ENCODE data around the gene NCOA5.
A peak's percentile ranks its signal among the peaks of the same experiment; 100 is the strongest.
"Not testable (repeated sequence)": the region's sequence is repeated elsewhere in the genome, so short reads cannot be mapped to it uniquely, and the experiment has no call there.

NCOA5 gene

DNA sequence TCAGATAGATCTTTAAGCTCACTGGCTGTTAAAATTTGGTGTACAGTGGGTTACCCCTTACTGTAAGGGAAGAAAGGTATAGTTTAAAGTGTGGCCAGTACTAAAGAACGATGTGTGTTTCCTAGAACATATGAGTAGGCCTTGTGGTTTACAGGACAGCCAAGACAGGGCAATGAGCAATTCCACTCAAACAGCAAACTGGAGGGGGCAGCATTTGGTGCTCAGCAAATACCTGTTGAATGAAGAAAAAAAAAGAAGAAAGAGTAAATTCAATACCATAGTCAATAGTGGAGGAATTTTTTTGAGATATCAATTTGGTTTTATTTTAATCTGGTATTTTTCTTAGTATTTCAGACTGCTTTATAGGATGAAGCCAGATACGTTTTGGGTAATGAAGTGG is 3.8 kb upstream of the NCOA5 start:
- DNase-seq (ENCODE audit: extremely low read depth in 1 of 2, low read depth in 1 of 2): no peak

DNA sequence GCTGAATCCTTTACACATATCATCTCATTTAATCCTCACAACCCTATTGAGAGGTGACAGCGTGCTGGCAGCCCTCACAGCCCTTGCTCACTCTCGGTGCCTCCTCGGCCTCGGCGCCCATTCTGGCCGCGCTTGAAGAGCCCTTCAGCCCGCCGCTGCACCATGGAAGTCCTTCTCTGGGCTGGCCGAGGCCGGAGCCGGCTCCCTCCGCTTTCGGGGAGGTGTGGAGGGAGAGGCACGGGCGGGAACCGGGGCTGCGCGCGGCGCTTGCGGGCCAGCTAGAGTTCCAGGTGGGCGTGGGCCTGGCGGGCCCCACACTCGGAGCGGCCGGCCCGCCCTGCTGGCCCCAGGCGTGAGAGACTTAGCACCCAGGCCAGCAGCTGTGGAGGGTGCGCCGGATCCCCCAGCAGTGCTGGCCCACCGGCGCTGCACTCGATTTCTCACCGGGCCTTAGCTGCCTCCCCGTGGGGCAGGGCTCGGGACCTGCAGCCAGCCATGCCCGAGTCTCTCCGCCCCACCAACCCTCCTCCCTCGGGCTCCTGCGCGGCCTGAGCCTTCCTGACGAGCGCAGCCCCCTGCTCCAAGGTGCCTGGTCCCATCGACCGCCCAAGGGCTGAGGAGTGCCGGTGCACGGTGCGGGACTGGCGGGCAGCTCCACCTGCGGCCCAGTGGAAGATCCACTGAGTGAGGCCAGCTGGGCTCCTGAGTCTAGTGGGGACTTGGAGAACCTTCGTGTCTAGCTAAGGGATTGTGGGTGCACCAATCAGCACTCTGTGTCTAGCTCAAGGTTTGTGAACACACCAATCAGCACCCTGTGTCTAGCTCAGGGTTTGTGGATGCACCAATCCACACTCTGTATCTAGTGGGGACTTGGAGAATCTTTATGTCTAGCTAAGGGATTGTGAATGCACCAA is 2.1 kb upstream of the NCOA5 start:
- not testable (repeated sequence) for DNase-seq (ENCODE audit: extremely low read depth in 1 of 2, low read depth in 1 of 2)

DNA sequence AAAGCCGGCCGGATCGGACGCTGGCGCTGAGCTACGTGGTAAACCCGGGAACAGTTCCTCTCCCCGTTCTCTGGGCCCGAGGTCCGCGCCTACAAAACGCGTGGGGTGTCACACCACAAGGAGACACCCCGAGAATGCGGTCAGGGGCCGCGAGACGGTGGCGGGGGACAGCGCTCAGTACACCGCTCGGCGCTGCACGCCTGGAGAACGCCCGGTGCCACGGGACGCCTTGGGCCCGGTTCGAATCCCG is 670 bp downstream of the NCOA5 start:
- DNase-seq (ENCODE audit: extremely low read depth in 1 of 2, low read depth in 1 of 2): peak in 1 of 2 donors; percentile 35

DNA sequence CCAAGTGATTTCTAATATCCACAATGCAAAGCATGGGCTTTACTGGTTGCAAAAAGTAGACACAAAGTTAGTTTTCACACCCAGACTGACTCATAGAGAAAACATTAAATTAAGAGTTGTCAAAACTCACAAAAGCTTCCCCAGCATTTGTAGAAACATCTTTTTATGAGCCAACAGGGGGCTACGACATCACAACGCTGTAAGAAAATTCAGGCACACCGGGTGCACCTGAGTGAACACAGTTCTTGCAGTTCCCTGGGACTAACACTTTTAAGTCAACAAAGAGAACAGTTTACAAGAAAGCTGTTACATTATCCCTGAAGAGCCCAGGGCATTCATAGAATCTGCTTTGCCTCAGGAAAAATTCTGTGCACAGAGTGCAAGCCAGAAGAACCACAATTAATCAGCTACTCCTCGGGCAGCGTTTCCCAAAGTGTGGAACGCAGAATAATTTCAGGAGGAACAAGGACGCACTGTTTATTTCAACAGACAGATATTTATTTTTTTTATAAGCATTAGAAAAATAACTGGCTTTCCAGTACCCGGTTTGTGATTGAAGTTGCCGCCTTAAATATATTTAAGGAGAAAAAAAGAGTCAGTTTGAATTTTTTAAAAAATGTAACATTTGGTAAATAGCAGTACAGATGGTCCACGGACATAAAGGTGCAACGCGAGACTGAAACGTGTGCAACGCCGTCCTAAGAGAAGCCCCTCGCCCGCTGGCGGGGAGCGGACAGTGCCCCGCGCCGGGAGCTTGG is 1.2 kb downstream of the NCOA5 start:
- no peak for DNase-seq (ENCODE audit: extremely low read depth in 1 of 2, low read depth in 1 of 2)

DNA sequence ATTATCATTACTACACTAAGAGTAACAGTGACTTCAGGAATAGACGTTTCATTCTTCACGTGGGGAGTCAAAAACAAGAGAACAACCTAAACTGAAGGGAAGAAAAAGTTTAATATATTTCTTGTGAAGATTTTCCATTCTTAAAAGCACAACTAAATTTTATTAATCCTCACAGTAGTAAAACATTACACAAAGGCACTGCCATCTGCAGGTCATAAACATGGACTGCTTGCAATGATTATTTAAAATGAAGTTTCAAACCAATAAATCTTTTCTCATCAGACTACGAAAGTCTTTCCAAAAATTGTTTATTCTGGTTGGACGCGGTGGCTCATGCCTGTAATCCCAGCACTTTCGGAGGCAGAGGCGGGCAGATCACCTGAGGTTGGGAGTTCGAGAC is 2.6 kb downstream of the NCOA5 start:
- DNase-seq (ENCODE audit: extremely low read depth in 1 of 2, low read depth in 1 of 2): no peak

DNA sequence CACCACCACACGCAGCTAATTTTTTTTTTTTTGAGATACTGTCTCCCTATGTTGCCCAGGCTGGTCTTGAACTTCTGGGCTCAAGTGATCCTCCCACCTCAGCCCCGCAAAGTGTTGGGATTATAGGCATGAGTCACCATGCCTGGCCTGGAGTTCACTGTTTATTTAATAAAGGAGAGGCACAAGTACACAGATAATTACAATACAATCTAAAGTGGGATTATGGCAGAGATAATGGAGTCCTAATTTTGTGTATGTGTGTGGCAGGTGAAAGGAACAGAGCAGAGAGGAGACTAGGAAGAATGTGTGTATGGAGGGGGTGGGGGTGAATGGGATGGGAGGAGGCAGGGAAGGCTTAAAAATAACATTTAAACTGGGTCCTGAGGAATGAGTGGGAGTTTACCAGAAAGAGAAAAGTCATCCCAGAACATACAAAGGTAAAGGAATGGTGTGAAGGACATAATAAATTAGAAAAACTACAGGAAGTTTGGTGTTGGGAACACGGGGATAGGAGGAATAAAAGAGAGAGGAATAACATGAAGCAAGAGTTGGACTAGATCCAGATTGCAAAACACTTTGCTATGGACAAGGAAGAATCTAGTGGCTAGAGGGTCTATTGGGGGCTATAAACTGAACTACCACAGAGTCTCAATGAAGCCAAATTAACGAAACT is 4.4 kb downstream of the NCOA5 start:
- DNase-seq (ENCODE audit: extremely low read depth in 1 of 2, low read depth in 1 of 2): no peak

DNA sequence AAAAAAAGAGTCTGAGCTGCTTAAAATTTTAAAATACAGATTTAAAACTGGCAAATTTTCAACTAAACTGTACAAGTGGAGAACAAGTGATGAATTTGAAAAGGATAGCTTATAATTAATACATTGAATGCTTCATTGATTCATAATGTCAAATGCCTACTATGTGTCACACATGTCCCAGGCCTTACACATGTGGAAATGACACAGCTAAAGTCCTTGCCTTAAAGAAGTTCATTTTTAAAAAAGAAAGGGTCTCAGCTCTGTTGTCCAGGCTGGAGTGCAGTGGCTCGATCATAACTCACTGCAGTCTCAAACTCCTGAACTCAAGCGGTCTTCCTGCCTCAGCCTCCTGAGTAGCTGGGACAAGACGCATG is 5.0 kb downstream of the NCOA5 start:
- no peak for DNase-seq (ENCODE audit: extremely low read depth in 1 of 2, low read depth in 1 of 2)

DNA sequence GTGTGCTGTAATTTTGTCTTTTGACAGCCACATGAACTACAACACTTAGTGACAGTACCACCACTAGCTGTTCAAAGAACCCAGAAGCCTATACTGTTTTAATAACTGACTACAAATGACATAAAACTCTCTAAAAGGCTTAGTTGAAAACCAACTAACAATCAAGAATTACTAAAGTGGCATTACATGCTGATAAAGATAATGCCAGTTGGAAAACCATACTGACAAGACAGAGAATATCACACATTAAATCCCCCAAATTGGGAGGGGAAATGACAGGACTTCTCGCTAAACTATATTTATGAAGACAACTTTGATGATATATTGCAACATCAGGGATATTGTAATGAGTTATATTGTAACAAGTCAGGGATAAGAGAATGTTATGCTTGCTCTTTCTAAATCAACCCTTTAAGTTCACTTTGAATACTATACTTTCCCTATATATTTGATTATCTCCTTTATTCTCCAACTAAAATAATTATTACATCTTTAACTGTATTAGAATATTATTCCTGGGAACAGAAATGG is 6.2 kb downstream of the NCOA5 start:
- DNase-seq (ENCODE audit: extremely low read depth in 1 of 2, low read depth in 1 of 2): no peak

DNA sequence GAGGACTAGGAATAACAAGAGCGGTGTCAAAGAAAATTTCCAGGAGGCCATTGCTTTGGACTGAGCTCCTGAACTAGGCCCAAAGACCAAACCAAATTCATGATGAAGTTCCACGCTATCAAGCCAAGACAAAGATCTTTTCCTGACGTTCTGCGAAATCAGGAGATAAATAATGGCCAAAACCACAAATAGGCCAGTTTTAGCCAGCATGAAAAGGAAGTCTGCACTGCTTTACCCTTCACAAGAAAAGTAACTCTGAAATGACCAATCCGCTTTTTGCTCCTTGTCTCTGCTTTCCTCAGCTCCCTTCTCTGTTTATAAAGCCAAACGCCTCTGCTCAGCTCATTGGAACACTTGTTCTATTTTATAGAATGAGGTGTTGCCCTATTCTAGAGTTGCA is 6.7 kb downstream of the NCOA5 start:
- DNase-seq (ENCODE audit: extremely low read depth in 1 of 2, low read depth in 1 of 2): no peak

DNA sequence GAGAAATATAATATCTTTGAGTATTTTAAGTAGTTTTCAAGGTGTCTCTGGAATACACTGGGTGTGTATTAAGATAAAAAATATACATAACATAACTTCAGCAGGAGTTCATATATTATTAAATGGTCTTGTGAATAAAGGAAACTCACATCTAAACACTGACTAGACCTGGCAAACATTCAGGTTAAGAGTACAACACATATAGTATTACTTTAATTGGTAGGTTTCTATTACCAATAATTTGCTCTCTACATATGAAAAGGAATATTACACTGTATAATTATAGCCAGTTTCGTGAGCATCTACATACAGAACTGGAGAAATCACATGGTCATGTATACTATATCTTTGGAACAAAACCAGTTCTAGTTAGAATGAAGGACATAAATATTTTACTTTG is 8.7 kb downstream of the NCOA5 start:
- no peak for DNase-seq (ENCODE audit: extremely low read depth in 1 of 2, low read depth in 1 of 2)

DNA sequence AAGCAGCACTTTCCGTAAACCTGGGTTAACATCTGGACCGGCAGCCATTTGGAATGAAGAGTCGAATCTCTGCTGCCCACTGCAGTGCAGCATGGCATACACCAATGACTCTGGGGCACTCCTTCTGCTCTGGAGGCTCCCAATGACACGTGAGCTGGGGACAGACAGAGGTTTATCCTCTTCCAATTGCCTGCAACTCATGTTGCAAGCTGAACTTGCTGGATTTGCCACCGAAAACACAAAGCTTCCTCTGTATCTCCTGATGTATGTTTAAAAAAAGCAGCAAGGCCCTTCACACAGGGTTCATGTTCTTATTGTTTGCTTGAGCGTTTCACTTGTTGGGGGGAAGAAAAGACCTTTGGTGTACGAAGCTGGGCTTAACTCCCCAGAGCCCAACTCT is 10.8 kb downstream of the NCOA5 start:
- DNase-seq (ENCODE audit: extremely low read depth in 1 of 2, low read depth in 1 of 2): no peak

DNA sequence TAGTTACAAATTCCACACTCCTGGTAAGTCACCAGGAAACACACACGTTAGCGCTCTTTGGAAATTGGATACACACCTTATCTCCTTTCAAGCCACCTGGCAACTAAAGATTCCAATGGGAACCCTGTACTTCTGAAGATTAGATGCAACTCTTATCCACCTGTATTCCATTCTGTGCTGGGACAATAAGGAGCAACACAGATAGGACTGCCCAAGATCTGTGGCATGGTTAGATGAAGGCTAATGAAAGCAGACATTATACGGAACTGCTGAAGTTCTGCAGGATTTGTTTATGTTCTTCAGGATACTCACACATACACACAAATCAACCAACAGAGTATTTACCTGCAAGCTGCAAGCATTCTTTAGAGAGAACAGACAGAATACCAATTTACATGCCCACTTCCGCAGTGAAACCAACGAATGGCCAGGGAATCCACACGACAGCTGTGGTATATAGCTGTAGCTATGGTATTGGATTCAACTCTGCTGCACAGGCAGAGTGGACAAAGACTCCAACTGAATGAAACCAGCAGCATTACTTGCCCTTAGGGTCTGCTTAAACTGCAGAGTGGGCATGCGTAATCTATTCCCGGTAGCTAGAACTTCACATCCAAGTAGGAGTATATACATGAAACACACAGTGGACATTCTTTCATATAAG is 12.0 kb downstream of the NCOA5 start:
- no peak for DNase-seq (ENCODE audit: extremely low read depth in 1 of 2, low read depth in 1 of 2)

DNA sequence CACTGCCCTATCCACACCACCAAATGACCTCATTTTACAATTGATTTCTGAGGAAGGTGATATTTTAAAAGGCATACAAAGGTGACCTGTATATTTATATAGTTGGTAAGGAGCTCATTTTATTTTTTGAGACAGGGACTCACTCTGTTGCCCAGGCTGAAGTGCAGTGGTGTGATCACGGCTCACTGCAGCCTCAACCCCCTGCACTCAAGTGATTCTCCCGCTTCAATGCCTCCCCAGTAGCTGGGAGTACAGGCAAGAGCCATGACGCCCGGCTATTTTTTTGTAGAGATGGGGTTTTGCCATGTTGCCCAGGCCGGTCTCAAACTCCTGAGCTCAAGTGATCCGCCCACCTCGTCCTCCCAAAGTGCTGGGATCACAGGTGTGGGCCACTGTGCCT is 13.0 kb downstream of the NCOA5 start:
- DNase-seq (ENCODE audit: extremely low read depth in 1 of 2, low read depth in 1 of 2): no peak

DNA sequence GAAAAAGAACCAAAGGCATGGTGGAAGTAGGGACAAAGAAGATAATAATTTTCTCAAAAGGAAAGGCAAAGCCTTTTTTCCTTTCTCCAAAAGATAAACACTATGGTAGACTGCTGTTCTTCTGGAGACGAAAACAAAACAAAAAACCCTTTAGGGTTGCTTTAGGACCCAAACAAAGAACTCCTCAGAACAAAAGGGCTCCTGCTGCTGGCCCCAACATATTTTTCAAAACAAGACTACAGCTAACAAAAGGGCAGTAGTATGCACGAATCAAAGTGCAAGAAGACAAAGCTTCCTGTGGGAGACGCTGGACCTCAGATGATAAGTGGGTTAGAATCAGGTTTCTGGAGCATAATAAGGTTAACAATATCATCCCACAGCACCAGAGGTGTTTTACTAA is 15.8 kb downstream of the NCOA5 start:
- no peak for DNase-seq (ENCODE audit: extremely low read depth in 1 of 2, low read depth in 1 of 2)

DNA sequence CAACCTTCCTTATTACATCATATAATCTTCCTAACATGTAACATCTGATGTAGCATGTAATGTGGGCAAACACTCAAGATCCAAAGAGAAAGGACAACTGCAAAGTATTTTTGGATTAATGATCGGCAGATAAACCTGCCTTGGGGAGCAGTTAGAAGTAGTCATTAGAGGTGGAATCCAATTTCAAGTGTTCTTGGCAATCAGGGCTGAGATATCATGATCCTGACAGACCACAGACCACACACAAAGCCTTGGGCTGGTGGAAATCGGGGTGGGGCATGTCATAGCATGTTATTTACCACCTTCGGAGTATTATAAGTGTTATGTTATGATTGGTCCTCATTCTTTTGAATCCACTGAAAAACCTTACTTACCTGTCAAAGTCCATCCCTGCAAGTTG is 16.3 kb downstream of the NCOA5 start:
- DNase-seq (ENCODE audit: extremely low read depth in 1 of 2, low read depth in 1 of 2): no peak

DNA sequence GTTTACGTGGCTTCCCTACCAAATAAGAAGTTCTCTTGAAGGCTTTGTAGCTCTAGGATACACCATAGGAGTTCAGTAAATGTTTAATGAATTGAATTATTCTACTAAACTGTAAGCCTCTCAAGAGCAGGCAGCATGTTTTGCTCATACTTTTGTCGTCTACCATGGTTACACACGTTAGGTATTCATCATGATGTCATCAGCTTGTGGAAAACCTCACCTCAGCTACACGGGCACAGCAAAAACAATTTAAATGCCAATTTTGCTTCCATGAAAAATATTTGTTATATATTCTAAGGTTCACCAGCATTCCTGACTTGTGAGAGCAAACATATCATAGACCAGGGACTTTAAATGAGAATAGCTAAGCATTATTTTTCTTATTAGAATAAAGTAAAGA is 16.7 kb downstream of the NCOA5 start:
- no peak for DNase-seq (ENCODE audit: extremely low read depth in 1 of 2, low read depth in 1 of 2)

DNA sequence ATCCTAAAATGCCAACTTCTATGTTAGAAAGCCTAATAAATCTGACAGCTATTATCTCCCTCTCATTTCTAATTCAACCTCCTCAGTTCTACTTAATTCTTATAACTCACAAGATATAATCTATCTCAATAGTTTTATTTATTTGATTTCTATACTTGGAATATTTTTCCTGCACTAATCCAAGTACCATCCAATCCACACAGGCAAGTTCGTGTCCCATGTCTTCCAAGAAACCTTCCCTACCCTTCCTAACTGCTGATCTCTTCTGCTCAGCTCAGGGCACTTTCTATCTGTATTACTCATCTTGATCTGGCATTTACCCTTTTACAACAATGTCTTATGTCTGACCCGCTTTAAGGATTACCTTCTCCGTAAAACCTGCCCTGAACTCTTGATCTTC is 18.2 kb downstream of the NCOA5 start:
- no peak for DNase-seq (ENCODE audit: extremely low read depth in 1 of 2, low read depth in 1 of 2)

DNA sequence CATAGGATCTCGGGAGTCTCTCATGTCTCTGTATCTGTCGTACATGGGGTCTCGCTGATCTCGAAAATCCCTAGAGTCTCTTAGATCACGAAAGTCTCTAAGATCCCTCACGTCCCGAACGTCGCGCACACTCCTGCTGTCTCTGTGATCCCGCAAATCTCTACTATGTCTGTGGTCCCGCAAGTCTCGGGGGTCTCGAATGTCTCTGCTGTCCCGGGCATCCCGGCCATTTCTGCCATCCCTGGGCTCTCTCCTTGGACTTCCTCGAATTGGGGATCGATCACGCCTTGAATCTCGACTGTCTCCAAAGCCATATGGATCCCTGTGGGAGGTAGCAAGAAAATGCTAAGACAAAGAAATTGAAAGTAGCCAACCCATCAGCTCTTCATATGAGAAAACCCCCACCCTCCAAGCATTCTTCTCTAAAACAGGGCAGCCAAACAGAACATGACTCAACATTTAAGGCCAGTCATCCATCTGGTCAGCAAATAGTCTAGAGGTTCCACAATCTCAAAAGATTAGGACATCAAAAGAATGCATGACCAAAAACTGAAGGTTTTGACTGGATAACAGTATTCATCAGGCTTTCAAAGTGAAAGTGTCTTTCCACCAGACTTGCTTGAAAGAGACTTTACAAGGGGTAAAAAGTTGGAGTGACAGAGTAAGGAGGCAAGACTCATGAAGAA is 19.4 kb downstream of the NCOA5 start:
- no peak for DNase-seq (ENCODE audit: extremely low read depth in 1 of 2, low read depth in 1 of 2)

DNA sequence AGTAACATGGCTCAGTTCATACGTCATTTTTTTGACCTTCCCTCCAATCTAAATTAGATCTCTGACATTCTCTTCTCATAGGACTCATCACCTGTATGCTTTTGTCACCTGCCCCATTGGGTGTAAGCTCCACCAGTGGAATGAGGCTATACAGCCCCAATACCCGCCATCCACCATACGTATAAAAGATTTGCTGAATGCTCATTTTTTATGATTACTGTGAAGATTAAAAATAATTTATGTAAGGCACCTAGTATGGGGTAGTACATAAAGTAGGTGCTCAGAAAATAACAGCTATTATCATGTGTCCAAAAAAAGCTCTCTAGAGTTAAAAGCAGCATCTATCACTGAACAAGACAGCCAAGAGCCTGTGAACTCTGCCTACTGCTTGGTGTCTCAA is 24.1 kb downstream of the NCOA5 start:
- DNase-seq (ENCODE audit: extremely low read depth in 1 of 2, low read depth in 1 of 2): no peak

DNA sequence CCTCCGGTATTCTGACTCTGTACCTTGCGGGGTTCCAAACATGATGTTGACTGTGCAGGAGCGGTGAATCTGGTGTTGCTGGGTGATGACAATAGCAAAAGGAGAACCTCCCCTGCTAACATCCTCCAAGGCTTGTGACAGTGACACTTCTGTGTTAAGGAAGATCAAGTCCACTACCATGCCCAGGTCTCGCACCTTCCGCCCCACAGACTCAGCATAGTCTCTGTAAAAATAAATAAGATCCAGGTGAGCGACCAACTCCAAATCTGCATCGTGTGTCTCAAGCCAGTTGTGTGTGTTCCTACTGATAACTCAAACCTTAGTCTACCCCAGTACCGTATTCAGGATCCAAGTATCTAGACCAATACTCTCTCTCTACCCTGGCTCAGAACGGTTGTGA is 24.8 kb downstream of the NCOA5 start:
- DNase-seq (ENCODE audit: extremely low read depth in 1 of 2, low read depth in 1 of 2): no peak

DNA sequence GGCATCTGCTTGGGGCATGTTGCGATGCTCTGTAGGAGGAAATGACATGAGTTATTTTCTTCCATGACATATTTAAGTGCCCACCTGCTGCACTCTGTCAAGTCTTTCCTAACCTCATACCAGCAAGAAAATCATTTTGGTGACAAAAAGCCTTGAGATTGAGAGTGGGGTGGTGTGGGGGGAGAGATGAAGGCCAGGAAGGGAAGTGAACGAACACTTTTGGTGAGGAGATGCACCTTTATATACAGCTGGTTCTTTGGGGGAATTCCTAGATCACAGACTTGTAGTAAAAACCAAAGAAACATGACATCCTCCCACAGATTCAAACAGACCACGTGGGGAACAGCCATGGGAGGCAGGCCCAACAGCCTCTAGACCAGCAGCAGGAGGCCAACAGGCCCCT is 26.1 kb downstream of the NCOA5 start:
- no peak for DNase-seq (ENCODE audit: extremely low read depth in 1 of 2, low read depth in 1 of 2)

Measured in stimulated activated CD8-positive, alpha-beta memory T cell treated with anti-CD3 and anti-CD28 coated beads, Interleukin-7, amount 100 ng/mL, for 48 hours (primary cell).